CD4-positive, alpha-beta T cell treated with Interleukin-6 at 100 ng/mL for 8 hours (primary cell): Measurements from ENCODE around the gene PRKCA.
"Not testable (repeated sequence)": the region's sequence is repeated elsewhere in the genome, so short reads cannot be mapped to it uniquely, and the experiment has no call there.

ENCODE experiments used
- DNase-seq: peaks from one replicate; pipeline ENCODE4 v3.0.0-alpha.2; 2020; ENCODE audit warnings: mixed read lengths, low spot score

Gene PRKCA

DNA sequence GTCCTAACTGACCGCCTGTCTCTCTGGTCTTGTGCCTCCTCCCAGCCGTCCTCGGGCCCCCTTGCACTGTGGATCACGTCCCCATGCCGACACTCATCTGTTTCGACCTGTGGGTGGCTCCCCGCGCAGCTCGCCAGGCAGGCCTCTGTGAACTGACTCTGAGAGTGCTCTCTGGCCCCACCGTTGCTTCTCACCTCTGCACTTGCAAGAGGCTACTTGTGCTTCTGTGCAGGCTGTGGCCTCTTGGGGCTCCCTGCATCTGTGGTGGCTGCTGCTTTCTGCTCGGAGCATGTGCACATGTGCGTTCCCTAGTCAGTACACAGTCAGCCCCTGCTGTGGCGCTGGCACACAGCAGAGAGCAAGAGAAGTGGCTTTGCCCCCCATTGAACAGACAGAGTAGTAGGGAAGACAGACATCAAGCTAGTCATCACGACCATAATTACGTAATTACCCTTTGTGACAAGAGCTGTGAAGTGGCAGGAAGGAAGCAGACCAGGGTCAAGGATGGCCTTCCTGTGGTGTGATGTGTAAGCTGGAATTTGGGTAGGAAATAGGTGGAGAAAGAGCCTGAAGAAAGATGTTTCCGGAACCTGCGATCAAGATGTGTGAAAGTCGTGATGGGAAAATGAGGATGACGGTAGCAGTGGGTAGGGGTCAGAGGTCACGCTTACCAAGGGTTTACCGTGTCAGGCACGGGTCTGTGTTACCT is 276.5 kb downstream of the PRKCA start:
- DNase-seq, result no peak

DNA sequence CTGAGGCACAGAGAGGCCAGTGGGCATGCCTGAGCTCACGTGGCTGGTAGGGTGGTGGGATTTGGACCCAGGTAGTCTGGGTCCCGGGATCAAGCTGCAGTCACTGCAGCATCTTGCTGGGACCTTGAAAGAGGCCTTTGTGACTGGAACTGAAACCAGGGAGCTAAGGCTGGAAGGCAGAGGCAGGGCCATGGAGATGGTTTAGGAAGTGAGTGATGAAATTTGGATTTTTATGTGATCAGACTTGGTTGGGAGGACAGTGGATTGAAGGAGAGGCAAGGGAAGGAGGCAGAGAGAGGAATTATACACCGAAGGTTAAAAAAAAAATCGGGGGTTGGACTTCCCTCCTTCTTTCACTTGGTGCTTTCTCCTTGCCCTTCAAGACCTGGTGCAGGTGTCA is 277.1 kb downstream of the PRKCA start:
- no peak for DNase-seq

DNA sequence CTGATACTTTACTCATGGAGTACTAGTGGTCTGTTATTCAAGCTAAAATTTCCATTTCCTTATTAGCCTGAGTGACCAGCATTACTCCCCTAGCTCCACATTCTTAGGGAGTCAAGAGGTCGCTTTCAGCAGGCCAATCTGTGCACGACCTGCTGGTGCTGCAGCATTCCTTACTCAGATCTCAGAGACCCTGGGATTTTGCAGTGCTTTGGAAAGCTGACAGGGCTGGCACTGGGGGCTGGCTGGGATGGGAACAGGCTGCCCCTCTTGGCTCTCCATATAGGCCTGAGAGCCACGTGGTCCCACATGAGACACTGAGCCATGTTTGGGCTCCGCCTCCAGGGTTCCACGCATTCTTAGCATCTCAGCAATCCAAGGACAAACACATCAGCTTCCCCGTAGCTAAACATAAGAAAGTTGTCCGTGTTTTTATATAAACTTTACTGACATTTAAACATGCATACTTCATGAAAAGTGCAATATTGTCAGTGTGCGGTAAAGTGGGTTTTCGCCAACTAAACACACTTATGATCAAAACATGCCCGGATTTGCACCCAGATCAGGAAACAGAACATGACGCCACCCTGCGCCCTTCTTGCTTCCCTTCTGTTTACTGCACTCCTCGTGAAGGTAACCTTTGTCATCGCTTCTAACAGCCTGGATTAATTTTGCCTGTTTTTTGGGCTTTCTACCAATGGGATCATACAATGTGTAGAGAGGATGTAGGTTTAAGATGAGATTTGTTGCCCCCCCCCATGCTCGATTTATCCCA is 278.0 kb downstream of the PRKCA start:
- no peak for DNase-seq

DNA sequence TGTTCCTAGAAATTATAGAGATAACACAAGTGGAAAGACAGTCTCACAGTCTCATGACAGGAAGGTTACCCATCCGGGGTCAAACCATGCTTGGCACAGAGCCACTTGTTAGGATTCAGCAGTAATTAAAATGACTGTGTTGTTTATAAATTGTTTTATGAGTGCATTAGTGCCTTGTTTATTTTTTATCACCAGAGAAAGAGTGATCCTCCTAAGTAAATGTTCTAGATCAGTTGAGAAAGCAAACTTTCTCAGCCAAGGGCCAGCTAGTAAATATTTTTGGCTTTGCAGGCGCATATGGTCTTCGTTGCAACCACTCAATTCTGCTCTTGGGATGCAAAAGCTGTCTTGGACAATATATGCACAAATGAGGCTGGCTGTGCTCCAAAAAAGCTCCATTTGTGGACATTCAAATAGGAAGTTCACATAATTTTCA is 278.6 kb downstream of the PRKCA start:
- no peak for DNase-seq

DNA sequence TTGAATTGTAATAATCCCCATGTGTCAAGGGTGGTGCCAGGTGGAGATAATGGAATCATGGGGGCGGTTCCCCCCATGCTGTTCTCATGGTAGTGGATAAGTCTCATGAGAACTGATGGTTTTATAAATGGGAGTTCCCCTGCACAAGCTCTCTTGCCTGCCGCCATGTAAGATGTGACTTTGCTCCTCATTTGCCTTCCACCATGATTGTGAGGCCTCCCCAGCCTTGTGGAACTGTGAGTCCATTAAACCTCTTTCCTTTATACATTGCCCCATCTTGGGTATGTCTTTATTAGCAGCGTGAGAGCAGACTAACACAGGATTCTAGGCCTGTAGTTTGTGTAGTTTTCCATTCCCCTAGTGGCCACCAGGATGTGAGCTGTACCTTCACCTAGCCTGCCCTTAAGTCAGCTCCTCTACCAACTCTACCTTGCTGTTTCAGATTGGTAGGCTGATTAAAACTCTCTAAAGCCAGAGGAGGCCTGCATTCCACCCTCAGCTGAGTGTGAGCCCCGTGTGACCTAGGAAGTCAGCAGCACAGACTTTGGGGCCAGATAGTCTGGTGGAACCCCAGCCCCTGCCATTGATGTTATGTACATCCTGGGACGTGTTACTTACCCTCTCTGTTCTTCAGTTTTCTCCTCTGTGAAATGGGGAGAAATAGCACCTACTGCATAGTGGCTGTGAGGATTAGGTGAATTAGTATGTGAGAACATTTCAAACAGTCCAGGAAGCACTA is 280.1 kb downstream of the PRKCA start:
- DNase-seq, result no peak

DNA sequence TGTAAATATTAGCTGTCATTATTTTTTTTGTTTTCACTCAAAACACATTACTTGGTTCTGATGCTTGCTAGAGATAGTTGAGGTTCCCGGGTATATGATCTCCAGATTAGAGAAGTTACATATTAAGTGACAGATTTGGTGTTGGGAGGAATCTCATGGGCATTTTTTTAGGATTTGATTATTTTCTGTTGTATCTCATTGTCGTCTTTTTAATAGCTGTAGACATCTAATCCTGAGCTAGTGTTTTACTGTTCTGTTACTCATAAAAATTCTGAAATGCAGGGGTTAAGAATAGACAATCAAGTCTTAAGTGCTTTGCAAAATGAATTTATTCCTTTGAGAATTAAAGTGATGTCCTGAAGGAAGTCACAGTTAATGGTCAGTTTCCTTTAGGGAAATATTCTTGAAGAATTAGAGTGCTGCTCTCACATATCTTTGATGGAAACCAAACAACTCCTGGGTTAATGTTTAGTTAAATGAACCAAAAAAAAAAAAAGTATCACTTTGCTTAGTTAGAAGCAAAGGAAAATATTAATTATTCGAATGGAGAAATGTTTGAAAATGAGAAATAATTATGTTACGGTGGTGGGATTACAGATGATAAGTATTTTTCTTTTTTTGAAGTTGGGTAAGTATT is 280.8 kb downstream of the PRKCA start:
- no peak for DNase-seq

DNA sequence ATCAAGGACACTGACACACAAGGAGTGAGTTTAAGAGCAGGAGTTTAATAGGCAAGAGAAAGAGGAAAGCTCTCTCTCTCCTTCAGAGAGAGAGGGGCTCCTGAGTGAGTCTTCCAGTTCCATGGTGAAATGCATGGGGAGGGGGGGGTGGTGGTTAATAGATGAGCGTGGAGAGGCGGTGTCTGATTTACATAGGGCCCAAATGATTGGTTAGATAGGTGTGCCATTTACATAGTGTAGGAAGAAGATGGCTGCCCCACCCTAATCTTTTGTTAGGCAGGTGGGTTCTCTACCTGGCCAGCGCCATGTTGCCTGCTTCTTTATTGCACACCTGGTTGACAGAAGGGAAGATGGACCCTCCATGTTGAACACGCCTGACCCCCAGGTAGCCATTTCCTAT is 282.5 kb downstream of the PRKCA start:
- no peak for DNase-seq

DNA sequence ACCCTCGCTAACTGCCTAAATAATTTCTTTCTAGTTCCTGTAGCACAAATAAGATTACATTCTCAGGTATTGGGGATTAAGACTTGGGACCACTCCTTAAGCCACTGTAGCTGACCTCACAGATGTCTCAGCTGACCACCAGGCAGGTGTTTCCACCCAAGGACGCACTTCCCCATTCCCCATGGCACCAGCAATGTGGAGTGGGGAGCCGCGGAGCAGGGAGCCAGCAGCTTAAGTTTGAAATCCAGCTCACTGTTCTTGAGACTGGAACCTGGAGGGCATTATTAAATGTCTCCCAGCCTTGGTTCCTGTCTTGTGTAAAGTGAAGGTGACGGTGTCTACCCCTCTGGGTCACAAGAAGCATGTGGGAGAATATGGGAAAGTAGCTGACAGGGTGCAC is 283.1 kb downstream of the PRKCA start:
- DNase-seq, result no peak

DNA sequence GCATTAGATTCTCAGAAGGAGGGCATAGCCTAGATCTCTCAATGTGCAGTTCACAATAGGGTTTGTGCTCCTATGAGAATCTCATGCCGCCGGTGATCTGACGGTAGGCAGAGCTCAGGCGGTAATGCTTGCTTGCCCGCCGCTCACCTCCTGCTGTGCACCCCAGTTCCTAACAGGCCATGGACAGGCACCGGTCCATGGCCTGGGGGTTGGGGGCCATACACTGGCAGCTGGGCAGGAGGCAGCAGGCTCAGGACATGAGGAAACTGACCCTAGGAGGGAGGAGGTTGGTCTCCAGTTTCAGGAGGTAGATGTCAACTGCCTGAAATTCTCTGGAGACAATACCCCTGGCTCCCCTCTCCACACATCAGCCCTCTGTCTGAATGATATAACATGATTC is 287.5 kb downstream of the PRKCA start:
- DNase-seq, result no peak

DNA sequence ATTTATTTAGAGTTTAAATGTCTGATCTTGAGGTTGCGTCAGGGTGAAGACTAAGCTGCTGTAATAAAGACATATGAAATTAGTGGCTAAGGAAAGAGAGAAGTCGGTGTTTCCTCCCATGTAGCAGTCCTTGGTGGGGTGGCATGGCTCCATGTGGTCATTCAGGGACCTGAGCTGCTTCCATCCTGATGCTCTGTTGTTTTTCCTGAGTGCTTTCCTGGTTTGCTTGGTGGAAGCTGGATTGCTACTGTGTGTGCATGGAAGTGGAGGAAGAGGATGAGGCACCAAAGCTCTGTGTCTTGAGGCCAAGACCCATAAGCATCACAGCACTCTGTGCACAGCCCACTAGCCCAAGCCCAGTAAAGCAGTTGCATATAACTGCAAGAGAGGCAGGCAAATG is 290.7 kb downstream of the PRKCA start:
- DNase-seq, result no peak

DNA sequence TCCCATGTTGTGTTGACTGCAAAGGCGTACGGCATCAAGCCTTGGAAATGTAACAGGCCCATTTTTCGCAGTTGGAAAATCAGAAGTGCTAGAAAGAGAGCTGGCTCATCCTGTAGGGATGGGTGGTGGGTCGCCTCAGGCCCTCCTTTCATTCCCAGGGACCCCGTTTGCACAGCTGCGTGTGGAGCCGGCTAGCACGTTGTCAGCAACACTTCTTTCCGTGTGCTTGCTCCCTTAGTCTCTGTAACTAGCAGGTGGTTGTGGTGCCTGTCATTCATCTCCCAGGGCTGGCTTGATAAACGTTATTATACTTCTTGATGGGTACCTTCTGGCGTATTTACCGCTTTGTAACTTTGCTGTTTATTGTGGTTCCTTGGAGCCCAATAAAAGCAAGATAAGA is 293.5 kb downstream of the PRKCA start:
- DNase-seq, result no peak

DNA sequence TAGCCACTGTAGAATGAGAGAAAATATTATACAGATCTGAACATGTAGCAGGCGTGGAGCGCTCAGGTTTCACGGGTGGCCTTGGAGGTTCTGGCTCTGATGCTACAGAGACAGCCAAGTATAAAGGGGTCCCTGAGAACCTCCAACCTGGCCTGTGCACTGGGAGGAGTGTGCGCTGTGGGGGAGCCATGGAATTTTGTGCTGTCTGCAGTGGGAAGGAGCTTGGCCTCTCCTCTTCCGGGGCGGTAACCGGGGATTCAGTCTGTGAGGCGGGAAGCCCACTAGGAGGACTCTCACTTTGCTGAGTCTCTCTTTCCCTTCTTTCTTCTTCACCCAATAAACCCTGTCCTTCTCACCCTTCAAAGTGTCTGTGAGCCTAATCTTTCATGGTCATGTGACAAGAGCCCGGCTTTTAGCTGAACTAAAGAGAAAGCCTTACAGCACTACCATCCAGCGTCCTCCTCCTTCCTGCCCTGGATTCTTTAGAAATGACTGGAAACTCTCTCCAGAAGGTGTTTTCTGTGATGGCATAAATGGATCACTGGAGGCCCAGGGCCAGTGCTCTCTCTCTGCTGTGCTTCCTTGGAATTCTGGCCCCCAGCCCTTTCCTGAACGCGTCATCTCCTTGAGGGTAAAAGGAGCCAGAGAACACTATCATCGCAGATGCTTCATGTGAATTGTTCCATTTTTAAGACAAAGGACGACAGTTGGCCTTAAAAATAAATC is 300.4 kb downstream of the PRKCA start:
- DNase-seq, result no peak

DNA sequence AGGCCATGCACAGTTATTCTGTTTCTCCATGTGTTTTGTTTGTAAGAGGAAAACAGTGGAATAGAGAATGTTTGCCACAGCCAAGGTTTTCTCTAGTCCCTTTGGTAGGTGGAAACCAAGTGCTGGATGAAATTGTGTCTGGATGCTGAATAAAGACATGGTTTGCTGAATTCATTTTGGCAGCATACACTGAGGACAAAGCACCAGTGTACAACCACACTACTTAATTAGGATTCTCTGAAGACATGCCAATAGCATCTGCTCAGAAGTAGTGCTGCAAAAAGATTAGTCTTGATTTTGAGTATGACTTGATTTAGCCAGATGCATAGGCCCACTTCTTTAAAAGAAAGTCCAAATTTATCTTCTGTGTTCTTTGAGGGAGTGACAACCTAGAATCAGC is 302.0 kb downstream of the PRKCA start:
- no peak for DNase-seq

DNA sequence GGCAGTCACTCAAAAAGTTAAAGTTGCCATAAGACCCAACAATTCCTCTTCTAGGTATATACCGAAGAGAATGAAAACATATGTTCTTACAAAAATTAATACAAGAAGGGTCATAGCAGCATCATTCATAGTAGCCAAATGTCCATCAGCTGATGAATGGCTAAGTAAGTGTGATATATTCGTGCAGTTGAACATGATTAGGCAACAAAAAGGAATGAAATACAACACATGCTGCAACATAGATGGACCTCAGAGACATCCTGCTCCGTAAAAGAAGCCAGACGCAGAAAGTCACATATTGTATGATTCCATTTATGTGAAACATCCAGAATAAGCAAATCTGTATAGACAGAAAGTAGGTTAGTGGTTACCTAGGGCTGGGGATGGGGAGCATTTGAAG is 303.1 kb downstream of the PRKCA start:
- DNase-seq, result no peak

DNA sequence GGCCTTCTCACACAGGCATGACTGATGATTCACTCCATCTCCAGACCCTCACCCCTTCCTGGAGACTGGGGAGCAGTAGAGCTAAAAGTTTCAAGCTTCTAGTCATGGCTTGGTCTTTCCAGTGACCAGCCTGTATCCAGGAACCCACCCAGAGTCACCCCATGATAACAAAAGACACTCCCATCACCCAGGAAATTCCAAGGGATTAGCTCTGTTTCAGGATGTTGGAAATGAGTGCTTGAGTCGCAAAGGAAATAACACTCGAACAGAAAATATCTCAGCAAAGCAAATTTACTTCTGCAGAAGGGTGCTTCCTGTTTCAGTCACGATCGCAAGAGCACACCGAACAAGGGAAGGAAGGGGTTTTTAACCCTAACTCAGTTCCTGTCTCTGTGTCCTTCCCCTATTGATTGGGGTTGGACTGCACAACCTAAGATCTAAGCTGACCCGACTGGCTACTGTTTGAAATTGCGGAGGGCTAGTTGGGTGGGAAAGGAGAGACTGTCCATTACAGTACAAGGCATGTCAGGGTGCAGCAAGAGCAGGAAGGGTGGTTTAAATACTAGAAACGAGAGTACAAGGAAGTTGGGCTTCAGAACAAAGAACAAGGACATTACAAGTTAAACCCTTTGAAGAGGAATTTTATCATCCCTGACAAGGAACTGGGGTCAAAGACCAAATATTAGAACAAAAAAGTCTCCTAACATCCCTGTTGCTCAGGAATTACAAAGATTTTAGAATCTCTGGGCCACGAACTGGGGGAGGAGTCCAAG is 308.1 kb downstream of the PRKCA start:
- no peak for DNase-seq

DNA sequence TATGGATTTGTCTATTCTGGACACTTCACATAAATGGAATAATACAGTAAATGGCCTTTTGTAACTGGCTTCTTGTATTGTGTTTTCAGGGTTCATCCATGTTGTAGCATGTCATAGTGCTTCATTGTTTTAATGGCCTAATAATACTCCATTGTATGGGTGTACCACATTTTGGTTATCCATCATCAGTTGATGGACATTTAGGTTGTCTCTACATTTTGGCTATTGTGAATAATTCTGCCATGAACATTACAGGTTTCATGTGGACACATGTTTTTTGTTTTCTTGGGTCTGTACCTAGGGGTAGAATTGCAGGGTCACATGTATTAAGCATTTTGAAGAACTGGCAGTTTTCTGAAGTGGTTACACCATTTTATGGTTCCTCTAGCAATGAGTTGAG is 309.0 kb downstream of the PRKCA start:
- DNase-seq, result no peak

DNA sequence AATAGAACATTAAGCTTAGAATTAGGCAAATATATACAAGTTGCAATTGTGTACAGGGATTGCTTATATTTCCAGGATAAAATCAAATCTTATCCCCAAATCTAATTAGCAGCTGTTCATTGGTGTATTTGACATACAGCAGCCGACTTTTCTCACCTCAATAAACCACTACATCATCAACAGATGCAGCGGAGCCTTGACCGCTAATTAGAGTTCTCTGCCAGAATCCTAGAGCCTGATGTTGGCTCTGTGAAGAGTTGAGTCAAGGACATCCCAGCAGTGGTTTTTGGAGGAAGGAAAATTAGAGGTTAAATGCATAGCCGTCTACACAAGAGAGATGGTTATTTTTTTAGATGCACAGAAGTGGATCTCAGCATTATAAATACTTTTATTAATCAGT is 310.6 kb downstream of the PRKCA start:
- no peak for DNase-seq

DNA sequence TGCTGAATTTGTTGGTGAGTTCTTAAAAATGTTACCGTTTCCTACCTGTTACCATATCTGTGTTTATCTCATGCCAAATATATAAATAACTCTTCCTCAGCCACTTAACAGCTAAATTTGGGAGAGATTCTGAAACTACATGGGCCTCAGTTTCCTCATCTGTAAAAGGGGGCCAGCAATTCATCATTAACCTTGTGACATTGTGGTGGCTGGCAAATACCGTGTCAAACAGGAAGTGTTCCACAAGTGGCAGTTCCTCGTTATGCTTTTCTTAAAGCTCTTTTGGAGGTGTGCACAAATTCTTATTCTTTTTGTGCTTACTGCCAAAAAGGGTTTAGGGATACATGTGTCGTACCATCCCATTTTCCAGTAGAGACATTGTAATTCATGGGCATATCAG is 312.1 kb downstream of the PRKCA start:
- DNase-seq, result no peak

DNA sequence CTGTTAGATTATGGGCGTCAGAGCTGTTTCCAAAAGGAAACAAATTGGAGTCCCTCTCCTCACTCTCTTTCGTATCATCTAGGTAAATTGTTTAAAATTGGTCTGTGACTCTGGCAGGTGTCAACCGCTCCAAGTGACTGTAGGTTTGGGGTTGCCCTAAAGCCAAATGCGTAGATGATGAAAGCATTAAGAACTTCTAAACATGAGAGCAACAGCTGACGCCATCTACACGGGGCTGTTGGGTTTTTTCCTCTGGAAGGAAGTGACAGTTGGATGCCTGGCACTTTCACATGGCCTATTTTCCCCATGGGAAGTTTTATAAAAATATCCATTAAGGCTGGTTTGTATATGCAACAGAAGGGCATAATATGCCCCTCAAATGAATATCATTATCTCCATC is 316.8 kb downstream of the PRKCA start:
- no peak for DNase-seq

DNA sequence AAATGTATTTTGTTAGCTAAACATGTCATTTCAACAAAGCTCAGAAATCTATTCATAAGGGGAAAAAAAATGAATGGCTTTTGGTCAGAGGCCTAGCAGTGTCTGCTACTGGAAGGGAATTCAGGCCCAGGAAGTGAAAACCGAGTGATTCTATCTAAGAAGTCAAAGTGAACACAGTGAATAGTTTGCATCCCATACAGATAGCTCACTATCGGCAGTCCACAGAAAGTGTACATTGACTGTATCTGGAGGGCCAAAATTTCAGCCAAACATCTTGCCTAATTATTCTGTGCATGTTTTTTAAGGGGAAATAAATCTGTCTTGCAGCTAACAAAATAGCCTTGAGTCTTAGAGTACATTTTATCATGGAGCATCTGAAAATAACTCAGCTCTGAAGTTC is 318.1 kb downstream of the PRKCA start:
- no peak for DNase-seq

DNA sequence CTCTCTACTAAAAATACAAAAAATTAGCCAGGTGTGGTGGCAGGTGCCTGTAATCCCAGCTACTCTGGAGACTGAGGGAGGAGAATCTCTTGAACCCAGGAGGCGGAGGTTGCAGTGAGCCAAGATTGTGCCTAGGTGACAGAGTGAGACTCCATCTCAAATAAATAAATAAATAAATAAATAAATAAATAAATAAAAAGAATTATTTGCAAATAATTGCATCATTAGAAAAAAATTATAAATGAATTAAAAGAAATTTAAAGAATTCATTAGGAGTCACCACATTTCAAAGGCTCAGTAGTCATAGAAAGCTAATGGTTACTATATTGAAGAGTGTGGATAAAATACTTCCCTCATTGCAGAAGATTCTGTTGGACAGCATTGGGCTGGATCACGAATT is 322.2 kb downstream of the PRKCA start:
- DNase-seq, result not testable (repeated sequence)
